Measurements from ENCODE around the gene CNTNAP3.
"Not testable (repeated sequence)": the region's sequence is repeated elsewhere in the genome, so short reads cannot be mapped to it uniquely, and the experiment has no call there.

The CNTNAP3 gene

GRCh38 chr9:39062966-39063365, 225.0 kb downstream of the CNTNAP3 start:
- not testable (repeated sequence) for DNase-seq

GRCh38 chr9:39054453-39054852, 233.5 kb downstream of the CNTNAP3 start:
- DNase-seq, result not testable (repeated sequence)

- DNase-seq, result not testable (repeated sequence)
Measured at GRCh38 chr9:39046833-39047232, 241.1 kb downstream of the CNTNAP3 start.

GRCh38 chr9:39042352-39042803, 245.6 kb downstream of the CNTNAP3 start:
- DNase-seq, result not testable (repeated sequence)

GRCh38 chr9:39041774-39042173, 246.2 kb downstream of the CNTNAP3 start:
- DNase-seq, result not testable (repeated sequence)

GRCh38 chr9:39039148-39039547, 248.8 kb downstream of the CNTNAP3 start:
- DNase-seq, result not testable (repeated sequence)

DNA sequence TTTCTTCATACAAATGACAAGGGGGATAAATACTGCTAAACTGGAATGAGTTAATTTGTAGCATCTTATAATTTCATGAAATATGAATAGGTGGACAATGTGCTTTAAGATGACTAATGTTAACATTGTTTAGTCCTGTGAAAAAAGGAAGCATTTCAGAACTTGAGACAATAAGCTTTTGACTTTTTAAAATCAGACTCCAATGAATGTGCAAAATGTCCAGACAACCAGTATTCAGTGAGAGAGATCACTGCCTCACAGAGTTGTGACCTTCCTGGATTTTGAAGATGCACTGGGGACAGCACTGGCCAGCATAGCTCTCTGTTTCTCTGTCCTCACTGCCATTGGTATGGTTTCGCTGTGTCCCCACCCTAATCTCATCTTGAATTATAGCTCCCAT, 249.7 kb downstream of the CNTNAP3 start:
- DNase-seq, result not testable (repeated sequence)

DNA sequence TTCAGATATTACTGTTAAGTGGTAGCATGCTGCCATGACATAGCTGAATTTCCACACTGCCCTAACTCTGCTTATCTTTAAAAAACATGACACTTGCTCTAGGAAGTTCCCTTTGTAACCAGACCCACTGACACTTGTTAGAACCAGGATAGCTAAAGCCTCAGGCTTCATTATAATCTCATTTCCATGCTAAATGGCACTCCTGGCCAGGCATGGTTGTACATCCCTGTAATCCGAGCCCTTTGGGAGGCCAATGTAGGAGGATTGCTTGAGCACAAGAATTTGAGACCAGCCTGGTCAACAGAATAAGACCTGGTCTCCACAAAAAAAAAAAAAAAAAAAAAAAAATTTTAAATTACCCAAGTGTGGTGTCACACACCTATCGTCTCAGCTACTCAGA, 254.1 kb downstream of the CNTNAP3 start:
- not testable (repeated sequence) for DNase-seq

- not testable (repeated sequence) for DNase-seq
Measured at GRCh38 chr9:39030204-39031019, 257.6 kb downstream of the CNTNAP3 start.

GRCh38 chr9:39028855-39029254, 259.1 kb downstream of the CNTNAP3 start:
- DNase-seq, result not testable (repeated sequence)

- DNase-seq, result not testable (repeated sequence)
Measured at GRCh38 chr9:39028168-39028567, 259.8 kb downstream of the CNTNAP3 start.

GRCh38 chr9:39025911-39026588, 261.9 kb downstream of the CNTNAP3 start:
- DNase-seq, result not testable (repeated sequence)

Measured in left hindlimb (tissue), 1 donor.